Small intestine (tissue), 7 donors: ENCODE measurements around the gene CNTLN. TPM values are rescaled to one million over a fixed set of nuclear protein-coding genes. Genes with fewer than 3 reads are reported as not detected.
"Not testable (repeated sequence)": the region's sequence is repeated elsewhere in the genome, so short reads cannot be mapped to it uniquely, and the experiment has no call there.

Source experiments
- DNase-seq, 2 donors: peaks; one replicate each; pipeline versions ENCODE4 v3.0.0 to v3.0.0-alpha.2; 2013
- FAIRE-seq: peaks from 2 replicates; lab custom pipeline; 2012; peaks lifted over from hg19 to GRCh38; lab: Jason Lieb, UNC
- H3K27ac ChIP-seq, 3 donors: one replicate each; pipeline ENCODE4 v1.5.1; 2013; ENCODE audit warnings: low read length in 2 of 3, mild to moderate bottlenecking in 2 of 3, control low read depth in 1 of 3, inconsistent platforms in 1 of 3, low read depth in 1 of 3, moderate library complexity in 1 of 3
- H3K27me3 ChIP-seq, 3 donors: one replicate each; pipeline ENCODE4 v1.6.1; 2013; ENCODE audit warnings: low read length in 3 of 3, inconsistent platforms in 1 of 3; ENCODE audit not compliant: control insufficient read depth in 3 of 3, insufficient read depth in 3 of 3
- H3K36me3 ChIP-seq, 3 donors: one replicate each; pipeline ENCODE4 v1.6.1; 2013; ENCODE audit warnings: low read length in 3 of 3, inconsistent platforms in 1 of 3, low read depth in 1 of 3, mild to moderate bottlenecking in 1 of 3, moderate library complexity in 1 of 3; ENCODE audit not compliant: control insufficient read depth in 3 of 3, insufficient read depth in 2 of 3
- H3K4me1 ChIP-seq, 3 donors: one replicate each; pipeline ENCODE4 v1.6.1; 2013; ENCODE audit warnings: low read length in 2 of 3, inconsistent platforms in 1 of 3, low read depth in 1 of 3, mild to moderate bottlenecking in 1 of 3, moderate library complexity in 1 of 3; ENCODE audit not compliant: control insufficient read depth in 3 of 3, insufficient read depth in 2 of 3
- H3K4me3 ChIP-seq, 3 donors: one replicate each; pipeline ENCODE4 v1.5.1; 2013; ENCODE audit warnings: low read length in 3 of 3, control low read depth in 1 of 3, inconsistent platforms in 1 of 3, low read depth in 1 of 3, mild to moderate bottlenecking in 1 of 3, moderate library complexity in 1 of 3
- H3K9me3 ChIP-seq, 2 donors: one replicate each; pipeline ENCODE4 v1.6.1; 2013; ENCODE audit warnings: low read depth in 1 of 2, low read length in 1 of 2; ENCODE audit not compliant: control insufficient read depth in 2 of 2, insufficient read depth in 1 of 2
- WGBS, 3 donors: extraction: QIAGEN DNeasy Blood & Tissue Kit; methylation state at CpG; one replicate each; pipeline ENCODE4 v1.1.7; 2013; 5-methylcytosine and 5-hydroxymethylcytosine counted together
- polyA plus RNA-seq, 4 donors: library from polyadenylated mRNA; stranded (reverse) in 3 of 4; unstranded in 1 of 4; fragments of 200-250 nt in 3 of 4; fragments of 120-200 nt in 1 of 4; gene quantifications; one replicate each; pipeline versions ENCODE4 v1.2.1 to v1.2.3, GENCODE V29; 2013
- donor health status: healthy with polysubstance abuse.
- donor health status: control.
- donor health status: control.
- donor health status: Bipolar disorder and iron deficiency.
- donor health status: healthy.

The CNTLN gene
- polyA plus RNA-seq, 4 donors = 0.54 to 4.0 (median 3.0) TPM; not detected in 1

- H3K36me3 ChIP-seq = peaks cover 0 to 8% (median 0%) of the 10 kb centered on the region in 3 donors
- no peaks in the 10 kb centered on the region for H3K27me3 ChIP-seq
- 81 to 90% (median 82%) methylated on average over 4 of the region's 4 CpGs for WGBS, 3 donors
- no peak for FAIRE-seq
- no peak overlapping the region for H3K27ac ChIP-seq
- no peak overlapping the region for H3K4me3 ChIP-seq
- H3K4me1 ChIP-seq = no peaks in the 10 kb centered on the region
- DNase-seq = no peak
- H3K9me3 ChIP-seq = peaks cover 0 to 8% of the 10 kb centered on the region in 2 donors
Measured at GRCh38 chr9:17159469-17159868, 24.6 kb downstream of the CNTLN start.

- FAIRE-seq = no peak
- Histone ChIP-seq H3K4me3 (no peak overlapping the region), H3K27ac (no peak overlapping the region)
Measured at GRCh38 chr9:17160327-17160726, 25.5 kb downstream of the CNTLN start.

GRCh38 chr9:17165764-17166163, 30.9 kb downstream of the CNTLN start:
- DNase-seq = no peak
- no peaks in the 10 kb centered on the region for H3K36me3 ChIP-seq
- no peak overlapping the region for H3K27ac ChIP-seq
- H3K9me3 ChIP-seq = peaks cover 0 to 3% of the 10 kb centered on the region in 2 donors
- no peaks in the 10 kb centered on the region for H3K27me3 ChIP-seq
- no peaks in the 10 kb centered on the region for H3K4me1 ChIP-seq
- FAIRE-seq = no peak
- no peak overlapping the region for H3K4me3 ChIP-seq

More at GRCh38 chr9:17160327-17160726, 25.5 kb downstream of the CNTLN start:
- H3K9me3 ChIP-seq = peaks cover 0 to 6% of the 10 kb centered on the region in 2 donors
- H3K27me3 ChIP-seq = no peaks in the 10 kb centered on the region
- no peaks in the 10 kb centered on the region for H3K4me1 ChIP-seq
- peaks cover 0 to 6% (median 0%) of the 10 kb centered on the region in 3 donors for H3K36me3 ChIP-seq
- DNase-seq = no peak

- Histone ChIP-seq H3K4me1 (no peaks in the 10 kb centered on the region), H3K9me3 (peaks cover 0 to 3% of the 10 kb centered on the region in 2 donors), H3K27me3 (no peaks in the 10 kb centered on the region), H3K36me3 (no peaks in the 10 kb centered on the region), H3K27ac (no peak overlapping the region), H3K4me3 (no peak overlapping the region)
- DNase-seq (no peak), FAIRE-seq (no peak)
Measured at GRCh38 chr9:17166346-17166745, 31.5 kb downstream of the CNTLN start.

GRCh38 chr9:17171309-17172094, 36.7 kb downstream of the CNTLN start:
- no peak for DNase-seq
- H3K36me3 ChIP-seq = no peaks in the 10 kb centered on the region
- no peak overlapping the region for H3K4me3 ChIP-seq
- peaks cover 0 to 3% of the 10 kb centered on the region in 2 donors for H3K9me3 ChIP-seq
- no peak overlapping the region for H3K27ac ChIP-seq
- 82 to 96% (median 93%) methylated on average over 5 of the region's 5 CpGs for WGBS, 3 donors
- H3K4me1 ChIP-seq = no peaks in the 10 kb centered on the region
- H3K27me3 ChIP-seq = no peaks in the 10 kb centered on the region
- FAIRE-seq = no peak

- H3K27ac ChIP-seq, H3K4me3 ChIP-seq, DNase-seq, H3K27me3 ChIP-seq, H3K4me1 ChIP-seq, H3K36me3 ChIP-seq, FAIRE-seq: not testable (repeated sequence)
- WGBS, 3 donors = 95 to 97% (median 96%) methylated on average over 15 of the region's 15 CpGs
- peaks cover 2 to 12% of the 10 kb centered on the region in 2 donors for H3K9me3 ChIP-seq
Measured at GRCh38 chr9:17177496-17177895, 42.7 kb downstream of the CNTLN start.

- WGBS, 3 donors = 85 to 91% (median 86%) methylated on average over 3 of the region's 3 CpGs
- no peaks in the 10 kb centered on the region for H3K9me3 ChIP-seq
- no peaks in the 10 kb centered on the region for H3K36me3 ChIP-seq
- H3K4me3 ChIP-seq = no peak overlapping the region
- FAIRE-seq (no peak), DNase-seq (no peak)
- no peaks in the 10 kb centered on the region for H3K4me1 ChIP-seq
- H3K27ac ChIP-seq = no peak overlapping the region
- H3K27me3 ChIP-seq = no peaks in the 10 kb centered on the region
Measured at GRCh38 chr9:17185481-17186029, 50.7 kb downstream of the CNTLN start.

- Histone ChIP-seq H3K4me1 (no peaks in the 10 kb centered on the region), H3K4me3 (no peak overlapping the region), H3K27ac (no peak overlapping the region), H3K36me3 (peaks cover 0 to 2% (median 0%) of the 10 kb centered on the region in 3 donors), H3K9me3 (peaks cover 0 to 2% of the 10 kb centered on the region in 2 donors), H3K27me3 (no peaks in the 10 kb centered on the region)
- FAIRE-seq (no peak), DNase-seq (no peak)
Measured at GRCh38 chr9:17191082-17191481, 56.2 kb downstream of the CNTLN start.
